GM12891 (cell line): Measurements from ENCODE around the gene AP2A1.

Experiments
- POLR2A ChIP-seq: IDR thresholded peaks from 2 replicates; pipeline ENCODE4 v1.6.1; 2011; ENCODE audit warnings: low read depth, low read length, control low read depth
- POLR2AphosphoS5 ChIP-seq: IDR thresholded peaks from 2 replicates; pipeline ENCODE4 v1.6.1; 2011; ENCODE audit warnings: low read depth, low read length, control low read depth
- TAF1 ChIP-seq: IDR thresholded peaks from 2 replicates; pipeline ENCODE4 v1.6.1; 2011; ENCODE audit warnings: low read depth, low read length, control low read depth

DNA sequence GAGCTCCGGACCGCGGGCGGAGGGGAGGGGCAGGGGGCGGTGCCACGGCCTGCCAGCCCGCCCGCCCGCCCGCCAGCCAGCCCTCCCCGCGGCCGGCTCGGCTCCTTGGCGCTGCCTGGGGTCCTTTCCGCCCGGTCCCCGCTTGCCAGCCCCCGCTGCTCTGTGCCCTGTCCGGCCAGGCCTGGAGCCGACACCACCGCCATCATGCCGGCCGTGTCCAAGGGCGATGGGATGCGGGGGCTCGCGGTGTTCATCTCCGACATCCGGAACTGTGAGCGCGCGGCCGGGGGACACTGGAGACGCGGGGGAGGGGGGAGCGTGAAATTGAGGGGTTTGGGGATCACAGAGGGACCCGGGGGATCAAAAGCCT is at the start of gene AP2A1:
- TF ChIP-seq POLR2A, result no peak
- no peak for TF ChIP-seq POLR2AphosphoS5
- TF ChIP-seq TAF1, result no peak
